Calu3 (cell line): ENCODE measurements around the gene C1R. TPM values are rescaled to one million over a fixed set of nuclear protein-coding genes. Genes with fewer than 3 reads are reported as not detected.

Experiments used
- BruUV-seq: library from RNA; stranded (reverse); fragments of 400-500 nt; replicated peaks from 2 replicates; lab custom pipeline; 2021; lab: Mats Ljungman, UMichigan
- CTCF ChIA-PET: fragments of 300-600 bp; sonication (Branson Sonifier 250); formaldehyde crosslinking; loops from one replicate; lab custom pipeline; 2022; ENCODE audit warnings: antibody characterized with exemption; lab: Charles Lee
- DNase-seq: peaks from one replicate; pipeline ENCODE4 v3.0.0; 2022
- H3K27ac Mint-ChIP-seq: one replicate; pipeline ENCODE4 v1.8.0; 2022; ENCODE audit warnings: mixed read lengths; ENCODE audit not compliant: unreplicated experiment
- H3K27me3 Mint-ChIP-seq: one replicate; pipeline ENCODE4 v1.8.0; 2022; ENCODE audit warnings: mixed read lengths; ENCODE audit not compliant: unreplicated experiment
- H3K36me3 Mint-ChIP-seq: one replicate; pipeline ENCODE4 v1.8.0; 2022; ENCODE audit warnings: mild to moderate bottlenecking, moderate library complexity, mixed read lengths; ENCODE audit not compliant: insufficient read depth, unreplicated experiment
- H3K4me1 Mint-ChIP-seq: one replicate; pipeline ENCODE4 v1.8.0; 2022; ENCODE audit warnings: mild to moderate bottlenecking, low read depth, mixed read lengths; ENCODE audit not compliant: unreplicated experiment
- H3K4me3 Mint-ChIP-seq: one replicate; pipeline ENCODE4 v1.8.0; 2022; ENCODE audit warnings: mild to moderate bottlenecking, low read depth, moderate library complexity, mixed read lengths; ENCODE audit not compliant: unreplicated experiment
- H3K9me3 Mint-ChIP-seq: one replicate; pipeline ENCODE4 v1.8.0; 2022; ENCODE audit warnings: low read depth, mixed read lengths; ENCODE audit not compliant: unreplicated experiment
- CTCF ChIP-seq: fragments of 200-600 bp; IDR thresholded peaks from one replicate; pipeline ENCODE4 v1.8.0; 2022; ENCODE audit warnings: antibody characterized with exemption; ENCODE audit not compliant: unreplicated experiment
- intact Hi-C: fragments of 100-400 bp; cut with micrococcal nuclease; formaldehyde crosslinking; loops from one replicate; pipeline ENCODE4 v1.10.0; 2022; ENCODE audit not compliant: unreplicated experiment
- total RNA-seq: library from RNA; stranded (reverse); gene quantifications from 2 replicates; pipeline ENCODE4 v1.2.3, GENCODE V29; 2022

The C1R gene
- total RNA-seq, 1 experiment from 2014 or later, result 7.6 TPM

GRCh38 chr12:7136676-7137075 lies 44.4 kb upstream of the C1R start:
- CTCF ChIA-PET, result no interaction called here
- no peak overlapping the region for H3K4me3 Mint-ChIP-seq
- TF ChIP-seq CTCF, result no peak
- no peaks in the 10 kb centered on the region for H3K9me3 Mint-ChIP-seq
- DNase-seq, result no peak
- peaks cover 39% of the 10 kb centered on the region for H3K36me3 Mint-ChIP-seq
- intact Hi-C loops, result no loop called here
- no TSS peak for BruUV-seq
- peaks cover 7% of the 10 kb centered on the region for H3K4me1 Mint-ChIP-seq
- no peak overlapping the region for H3K27ac Mint-ChIP-seq
- no peaks in the 10 kb centered on the region for H3K27me3 Mint-ChIP-seq

- intact Hi-C loops, result no loop called here
- CTCF ChIA-PET, result no interaction called here
- Mint-ChIP-seq H3K27ac (no peak overlapping the region), H3K36me3 (peaks cover 41% of the 10 kb centered on the region), H3K4me1 (peaks cover 13% of the 10 kb centered on the region), H3K4me3 (no peak overlapping the region), H3K27me3 (no peaks in the 10 kb centered on the region), H3K9me3 (no peaks in the 10 kb centered on the region)
- DNase-seq, result no peak
- no peak for TF ChIP-seq CTCF
- BruUV-seq, result no TSS peak
Observed at GRCh38 chr12:7136071-7136470, 43.8 kb upstream of the C1R start.

DNA sequence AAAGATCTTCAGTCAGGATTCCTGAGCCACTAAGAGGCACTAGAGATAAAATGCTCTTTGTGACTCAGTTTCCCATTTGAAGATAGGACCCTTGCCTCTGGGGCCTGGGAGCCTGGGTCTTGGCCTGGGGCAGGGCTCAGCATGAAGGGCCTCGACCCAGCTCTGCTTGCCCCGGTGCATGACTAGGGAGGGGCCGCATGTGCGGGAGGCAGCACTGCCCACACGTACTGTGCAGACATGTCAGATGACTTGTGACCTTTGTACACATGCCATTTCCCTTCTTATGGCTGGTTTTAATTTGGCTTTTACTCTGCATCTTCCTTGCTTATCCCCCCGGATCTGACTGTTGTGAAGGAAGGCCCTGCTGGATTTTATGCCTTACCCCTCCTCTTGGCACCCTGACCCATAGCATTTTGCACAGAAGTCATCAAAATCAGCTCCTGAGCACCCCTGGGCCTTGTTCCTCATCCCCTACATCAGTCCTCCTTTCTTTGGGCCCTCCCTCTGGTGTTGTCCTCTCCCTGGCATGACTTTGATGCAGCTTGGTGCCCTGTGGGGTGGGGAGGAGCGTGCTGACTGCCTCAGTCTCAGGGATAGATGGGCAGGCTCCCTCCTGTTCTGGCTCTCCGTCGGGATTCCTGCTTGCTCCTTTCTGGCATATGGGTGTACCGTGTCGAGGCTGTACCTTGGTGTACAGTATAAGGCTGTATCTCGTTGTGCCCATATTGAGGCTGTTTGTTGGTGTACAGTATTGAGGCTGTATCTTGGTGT lies 42.3 kb upstream of the C1R start:
- no TSS peak for BruUV-seq
- intact Hi-C loops, result no loop called here
- Mint-ChIP-seq H3K27me3 (no peaks in the 10 kb centered on the region), H3K4me1 (peaks cover 20% of the 10 kb centered on the region), H3K4me3 (no peak overlapping the region), H3K27ac (no peak overlapping the region), H3K36me3 (peaks cover 56% of the 10 kb centered on the region), H3K9me3 (no peaks in the 10 kb centered on the region)
- DNase-seq, result no peak
- TF ChIP-seq CTCF, result no peak
- CTCF ChIA-PET, result no interaction called here

DNA sequence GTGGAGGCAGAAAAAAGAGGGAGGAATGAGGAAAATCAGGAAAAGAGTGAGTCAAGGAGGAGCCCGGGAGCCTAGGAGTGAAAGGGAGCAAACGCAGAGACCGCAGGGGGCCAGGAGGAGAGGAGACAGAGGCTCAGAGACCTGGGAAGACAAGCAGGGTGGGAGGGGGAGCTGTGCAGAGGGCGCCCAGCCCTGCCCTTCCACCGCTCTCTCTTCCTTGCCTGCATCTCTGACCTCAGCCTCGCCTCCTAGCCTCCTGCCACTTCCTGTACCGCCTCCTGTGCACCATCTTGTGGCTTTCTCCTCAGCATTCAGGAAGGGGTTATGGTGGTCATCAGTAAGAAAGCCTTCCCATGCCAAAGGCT lies 39.2 kb upstream of the C1R start:
- peaks cover 20% of the 10 kb centered on the region for H3K4me1 Mint-ChIP-seq
- intact Hi-C loops, result no loop called here
- DNase-seq, result peak; percentile 4
- H3K27ac Mint-ChIP-seq, result no peak overlapping the region
- H3K9me3 Mint-ChIP-seq, result no peaks in the 10 kb centered on the region
- peaks cover 64% of the 10 kb centered on the region for H3K36me3 Mint-ChIP-seq
- no peak for TF ChIP-seq CTCF
- H3K4me3 Mint-ChIP-seq, result peak overlapping the region; percentile 97
- H3K27me3 Mint-ChIP-seq, result no peaks in the 10 kb centered on the region
- no TSS peak for BruUV-seq
- CTCF ChIA-PET, result interaction anchor here (0.6 to 1.0 kb wide), 2 partner anchors 57 to 829 kb away, joined by 3 to 4 read pairs; no protein-coding TSS in a partner anchor
